ENCODE measurements around the gene TEX26. TPM values are rescaled to one million over a fixed set of nuclear protein-coding genes. Genes with fewer than 3 reads are reported as not detected.

TEX26 gene
- total and polyA plus RNA-seq, 2 of the 4 experiments (the other 2 are of a cell fraction) = not detected

- H3K4me3 ChIP-seq (ENCODE audit: insufficient read depth, low read depth, low read length) = no peak overlapping the region
- ATAC-seq (ENCODE audit: low read depth) = 0 out of 2 replicates have a peak, but pooled peaks have one; percentile 21
- no peak overlapping the region for H2BK5ac ChIP-seq (ENCODE audit: low read depth, low read length, poor library complexity, severe bottlenecking)
- H4K91ac ChIP-seq (ENCODE audit: insufficient read depth, low read depth, low read length) = no peak overlapping the region
- H3K27ac ChIP-seq (ENCODE audit: insufficient read depth, low read length) = no peak overlapping the region
- no peak overlapping the region for H3K18ac ChIP-seq (ENCODE audit: low read depth, low read length)
- no peak overlapping the region for H2AFZ ChIP-seq (replicated peaks; ENCODE audit: low read length, poor library complexity)
- no peak overlapping the region for H2BK15ac ChIP-seq (ENCODE audit: low read depth, low read length)
- 0 out of 2 replicates have a peak, but pooled peaks cover 3% of the 10 kb centered on the region for H3K9me1 ChIP-seq (ENCODE audit: insufficient read depth, low read length)
- H4K20me1 ChIP-seq (ENCODE audit: insufficient read depth, low read length) = no peaks in the 10 kb centered on the region
- H3K4ac ChIP-seq (ENCODE audit: low read depth, low read length) = peak overlapping the region; percentile 24; the same call in 1 of the 2 replicates
- H3K79me1 ChIP-seq (ENCODE audit: low read depth in 1 of 2, low read length in 2 of 2) = no peaks in the 10 kb centered on the region
- no peak overlapping the region for H3K4me2 ChIP-seq (ENCODE audit: low read depth, low read length)
- peak overlapping the region; percentile 68 for H2BK120ac ChIP-seq (ENCODE audit: low read depth, low read length)
- H3K56ac ChIP-seq (ENCODE audit: extremely low read depth, insufficient read depth, low read length) = no peak overlapping the region
- peaks cover 18% of the 10 kb centered on the region for H3K4me1 ChIP-seq (ENCODE audit: control insufficient read depth, insufficient read depth, low read length)
- no peak overlapping the region for H4K5ac ChIP-seq (ENCODE audit: low read depth, low read length)
- H2AK9ac ChIP-seq (replicated peaks; ENCODE audit: low read depth, low read length, poor library complexity) = no peak overlapping the region
- H3K36me3 ChIP-seq (ENCODE audit: control insufficient read depth, insufficient read depth, low read length) = no peaks in the 10 kb centered on the region
- ChIA-PET POLR2A (ENCODE audit: unreplicated experiment) (no interaction called here), CTCF (no interaction called here)
- 64% methylated on average over 2 of the region's 5 CpGs; no CpG with 5 or more reads in 1 of the 2 experiments for WGBS, 2 experiments (ENCODE audit: extremely low coverage in 2 of 2, insufficient read length in 1 of 2)
- no peak overlapping the region for H3K9ac ChIP-seq (ENCODE audit: low read depth, low read length)
- dilution Hi-C loops (cut with HindIII; ENCODE audit: low sequenced_read_pairs, unreplicated experiment) (no loop called here), intact Hi-C loops (cut with micrococcal nuclease) (no loop called here), in situ Hi-C loops (cut with MboI; ENCODE audit: low sequenced_read_pairs) (no loop called here)
- H2BK20ac ChIP-seq (ENCODE audit: low read depth, low read length) = no peak overlapping the region
- BruUV-seq (replicated peaks) = no TSS peak
- H3K23ac ChIP-seq (ENCODE audit: low read depth, low read length) = no peak overlapping the region
- TF ChIP-seq FOS (IDR thresholded peaks at IDR 0.05; ENCODE audit: low read depth, low read length) (no peak), POLR2A (IDR thresholded peaks at IDR 0.05; ENCODE audit: low read depth, low read length) (no peak), MXI1 (IDR thresholded peaks at IDR 0.05; ENCODE audit: borderline replicate concordance, low read depth, low read length) (no peak), NFE2L2 (IDR thresholded peaks at IDR 0.05; ENCODE audit: low read depth, low read length) (no peak)
- TF ChIP-seq, protein P1, sequence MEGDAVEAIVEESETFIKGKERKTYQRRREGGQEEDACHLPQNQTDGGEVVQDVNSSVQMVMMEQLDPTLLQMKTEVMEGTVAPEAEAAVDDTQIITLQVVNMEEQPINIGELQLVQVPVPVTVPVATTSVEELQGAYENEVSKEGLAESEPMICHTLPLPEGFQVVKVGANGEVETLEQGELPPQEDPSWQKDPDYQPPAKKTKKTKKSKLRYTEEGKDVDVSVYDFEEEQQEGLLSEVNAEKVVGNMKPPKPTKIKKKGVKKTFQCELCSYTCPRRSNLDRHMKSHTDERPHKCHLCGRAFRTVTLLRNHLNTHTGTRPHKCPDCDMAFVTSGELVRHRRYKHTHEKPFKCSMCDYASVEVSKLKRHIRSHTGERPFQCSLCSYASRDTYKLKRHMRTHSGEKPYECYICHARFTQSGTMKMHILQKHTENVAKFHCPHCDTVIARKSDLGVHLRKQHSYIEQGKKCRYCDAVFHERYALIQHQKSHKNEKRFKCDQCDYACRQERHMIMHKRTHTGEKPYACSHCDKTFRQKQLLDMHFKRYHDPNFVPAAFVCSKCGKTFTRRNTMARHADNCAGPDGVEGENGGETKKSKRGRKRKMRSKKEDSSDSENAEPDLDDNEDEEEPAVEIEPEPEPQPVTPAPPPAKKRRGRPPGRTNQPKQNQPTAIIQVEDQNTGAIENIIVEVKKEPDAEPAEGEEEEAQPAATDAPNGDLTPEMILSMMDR (conservative IDR thresholded peaks at IDR 0.05; ENCODE audit: low read depth, low read length) = no peak
- H4K8ac ChIP-seq (ENCODE audit: low read depth in 2 of 2, low read length in 2 of 2) = peak overlapping the region in 1 of 2 experiments; percentile 57; a peak in 1 of 4 replicates
- peak overlapping the region; percentile 1; the same call in 1 of the 2 replicates for H2AK5ac ChIP-seq (ENCODE audit: low read depth, low read length)
- H3K9me3 ChIP-seq (ENCODE audit: control insufficient read depth, insufficient read depth, low read length) = no peaks in the 10 kb centered on the region
- peak; percentile 22 for DNase-seq
- H3K14ac ChIP-seq (replicated peaks; ENCODE audit: low read depth, low read length) = no peak overlapping the region; the same call in 1 of the 2 replicates
- H3K27me3 ChIP-seq (ENCODE audit: control insufficient read depth, insufficient read depth, low read length) = peaks cover 4% of the 10 kb centered on the region
Measured at GRCh38 chr13:30908416-30908980, 24.0 kb upstream of the TEX26 start.

Data from IMR-90 (cell line).